Measurements from ENCODE around the gene NAGPA. TPM values are rescaled to one million over a fixed set of nuclear protein-coding genes. Genes with fewer than 3 reads are reported as not detected.

The NAGPA gene
- total and polyA plus RNA-seq, 10 of the 15 experiments (the other 5 are each of a cell fraction or from before 2014, with no cell fraction given), result 0.03 to 11.6 (median 6.6) TPM

DNA sequence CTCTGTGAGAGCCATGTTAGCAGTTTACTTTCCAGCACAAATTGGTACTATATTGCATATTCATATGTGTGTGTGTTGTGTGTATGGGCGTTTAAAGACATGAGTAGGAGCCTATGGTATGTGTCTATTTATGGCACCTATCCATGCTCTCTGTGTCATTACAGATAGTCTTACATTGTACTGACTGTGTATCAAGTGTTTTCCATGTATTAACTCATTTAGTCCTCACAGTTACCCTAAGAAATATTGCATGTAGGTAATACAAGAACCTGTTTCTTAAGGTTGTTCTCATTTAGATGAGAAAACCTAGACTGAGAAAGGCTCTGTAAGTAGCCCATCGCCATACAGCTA, 39.5 kb upstream of the NAGPA start:
- WGBS (ENCODE audit: insufficient coverage, insufficient replicate concordance, low lambda C conversion rate, missing lambda C conversion rate), result 95% methylated on average over 2 of the region's 2 CpGs
- TF ChIP-seq CBFB (IDR thresholded peaks at IDR 0.05; ENCODE audit: low read depth) (no peak), KAT2A (conservative IDR thresholded peaks at IDR 0.05; ENCODE audit: control insufficient read depth, low read depth, low read length) (no peak), NR2C1 (IDR thresholded peaks at IDR 0.05) (no peak), FOXM1 (IDR thresholded peaks at IDR 0.05; ENCODE audit: low read depth, low read length) (no peak), GATAD2B (conservative IDR thresholded peaks at IDR 0.05; ENCODE audit: low read depth) (no peak), BMI1 (IDR thresholded peaks at IDR 0.05; ENCODE audit: borderline replicate concordance) (no peak)
- TF ChIP-seq, protein P1, sequence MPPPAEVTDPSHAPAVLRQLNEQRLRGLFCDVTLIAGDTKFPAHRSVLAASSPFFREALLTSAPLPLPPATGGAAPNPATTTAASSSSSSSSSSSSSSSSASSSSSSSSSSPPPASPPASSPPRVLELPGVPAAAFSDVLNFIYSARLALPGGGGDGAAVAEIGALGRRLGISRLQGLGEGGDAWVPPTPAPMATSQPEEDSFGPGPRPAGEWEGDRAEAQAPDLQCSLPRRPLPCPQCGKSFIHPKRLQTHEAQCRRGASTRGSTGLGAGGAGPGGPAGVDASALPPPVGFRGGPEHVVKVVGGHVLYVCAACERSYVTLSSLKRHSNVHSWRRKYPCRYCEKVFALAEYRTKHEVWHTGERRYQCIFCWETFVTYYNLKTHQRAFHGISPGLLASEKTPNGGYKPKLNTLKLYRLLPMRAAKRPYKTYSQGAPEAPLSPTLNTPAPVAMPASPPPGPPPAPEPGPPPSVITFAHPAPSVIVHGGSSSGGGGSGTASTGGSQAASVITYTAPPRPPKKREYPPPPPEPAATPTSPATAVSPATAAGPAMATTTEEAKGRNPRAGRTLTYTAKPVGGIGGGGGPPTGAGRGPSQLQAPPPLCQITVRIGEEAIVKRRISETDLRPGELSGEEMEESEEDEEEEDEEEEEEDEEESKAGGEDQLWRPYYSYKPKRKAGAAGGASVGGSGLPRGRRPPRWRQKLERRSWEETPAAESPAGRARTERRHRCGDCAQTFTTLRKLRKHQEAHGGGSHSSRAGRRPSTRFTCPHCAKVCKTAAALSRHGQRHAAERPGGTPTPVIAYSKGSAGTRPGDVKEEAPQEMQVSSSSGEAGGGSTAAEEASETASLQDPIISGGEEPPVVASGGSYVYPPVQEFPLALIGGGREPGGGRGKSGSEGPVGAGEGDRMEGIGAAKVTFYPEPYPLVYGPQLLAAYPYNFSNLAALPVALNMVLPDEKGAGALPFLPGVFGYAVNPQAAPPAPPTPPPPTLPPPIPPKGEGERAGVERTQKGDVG (CRISPR knock-in tag; IDR thresholded peaks at IDR 0.05), result no peak
- in situ Hi-C loops (cut with MboI), result no loop called here
- peaks cover 10% of the 10 kb centered on the region for H3K4me1 ChIP-seq (ENCODE audit: control insufficient read depth, insufficient read depth, low read length)
- CTCF ChIA-PET, result interaction anchor here (0.7 to 2.0 kb wide), 3 partner anchors 12 to 39 kb away, joined by 3 to 8 read pairs (median 4); partner anchors contain the start of gene NAGPA
- H3K27me3 ChIP-seq (replicated peaks in 1 of 2; ENCODE audit: control insufficient read depth in 2 of 2, insufficient read depth in 2 of 2, low read length in 1 of 2), result no peaks in the 10 kb centered on the region
- intact Hi-C loops (cut with micrococcal nuclease; ENCODE audit: unreplicated experiment), result no loop called here
- H3K4me2 ChIP-seq (ENCODE audit: control insufficient read depth, insufficient read depth), result peak overlapping the region; percentile 69
- RAD21 ChIA-PET (ENCODE audit: unreplicated experiment), result no interaction called here
- H2AFZ ChIP-seq (ENCODE audit: control insufficient read depth, low read depth, low read length), result no peak overlapping the region
- H4K20me1 ChIP-seq (ENCODE audit: control insufficient read depth, insufficient read depth), result no peaks in the 10 kb centered on the region
- ATAC-seq, result no peak
- POLR2A ChIA-PET, result no interaction called here
- SMC1A ChIA-PET (ENCODE audit: uncharacterized antibody, unreplicated experiment), result interaction anchor here (0.7 to 1.7 kb wide), 3 partner anchors 9 to 413 kb away, joined by 3 to 6 read pairs (median 3); no protein-coding TSS in a partner anchor
- no peak for FAIRE-seq
- H3K4me3 ChIP-seq, result no peak overlapping the region
- H3K9ac ChIP-seq (ENCODE audit: control insufficient read depth, insufficient read depth, low read length), result no peak overlapping the region; the same call in 1 of the 2 replicates
- H3K36me3 ChIP-seq (ENCODE audit: control insufficient read depth in 2 of 2, insufficient read depth in 2 of 2, low read length in 1 of 2), result peaks cover 5% of the 10 kb centered on the region in 2 experiments; a peak in 3 of 4 replicates
- DNase-seq (ENCODE audit: low read depth, low spot score), result no peak
- no TSS peak for BruUV-seq (replicated peaks)
- H3K9me3 ChIP-seq (replicated peaks; ENCODE audit: control insufficient read depth, insufficient read depth, low read length), result no peaks in the 10 kb centered on the region; the same call in 2 of the 3 replicates
- peaks cover 10% of the 10 kb centered on the region for H3K79me2 ChIP-seq (ENCODE audit: control insufficient read depth, insufficient read depth, low read length)
- no peak overlapping the region for H3K27ac ChIP-seq (ENCODE audit: control insufficient read depth, insufficient read depth)

Measured in GM12878 (cell line).